Measurements from ENCODE around the gene ALPI. TPM values are rescaled to one million over a fixed set of nuclear protein-coding genes. Genes with fewer than 3 reads are reported as not detected.
"Not testable (repeated sequence)": the region's sequence is repeated elsewhere in the genome, so short reads cannot be mapped to it uniquely, and the experiment has no call there.

Gene ALPI
- total and polyA plus RNA-seq, 10 of the 15 experiments (the other 5 are each of a cell fraction or from before 2014, with no cell fraction given) = not detected

- H3K9ac ChIP-seq (ENCODE audit: control insufficient read depth, insufficient read depth, low read length); H3K4me1 ChIP-seq (ENCODE audit: control insufficient read depth, insufficient read depth, low read length); RAD21 ChIA-PET (ENCODE audit: unreplicated experiment); BruUV-seq (replicated peaks); H3K4me2 ChIP-seq (ENCODE audit: control insufficient read depth, insufficient read depth); H3K27ac ChIP-seq (ENCODE audit: control insufficient read depth, insufficient read depth); H3K79me2 ChIP-seq (ENCODE audit: control insufficient read depth, insufficient read depth, low read length); H2AFZ ChIP-seq (ENCODE audit: control insufficient read depth, low read depth, low read length); H4K20me1 ChIP-seq (ENCODE audit: control insufficient read depth, insufficient read depth); H3K27me3 ChIP-seq (replicated peaks in 1 of 2; ENCODE audit: control insufficient read depth in 2 of 2, insufficient read depth in 2 of 2, low read length in 1 of 2); POLR2A ChIA-PET; H3K4me3 ChIP-seq; H3K9me3 ChIP-seq (replicated peaks; ENCODE audit: control insufficient read depth, insufficient read depth, low read length); DNase-seq (ENCODE audit: low read depth, low spot score); SMC1A ChIA-PET (ENCODE audit: uncharacterized antibody, unreplicated experiment); in situ Hi-C loops (cut with MboI); H3K36me3 ChIP-seq (ENCODE audit: control insufficient read depth in 2 of 2, insufficient read depth in 2 of 2, low read length in 1 of 2): not testable (repeated sequence)
- ATAC-seq (peak; percentile 92), FAIRE-seq (peak; percentile 87)
- intact Hi-C loops (cut with micrococcal nuclease; ENCODE audit: unreplicated experiment) = loop anchor here (1.0 to 5.0 kb wide), 4 partner anchors 107 to 588 kb away; partner anchors contain the start of gene NPPC
- TF ChIP-seq RAD21 (IDR thresholded peaks at IDR 0.05; ENCODE audit: insufficient read depth, low read depth, low read length) (peak; percentile 89), SMC3 (IDR thresholded peaks at IDR 0.05; ENCODE audit: borderline replicate concordance, low read length) (peak; percentile 63), LARP7 (IDR thresholded peaks at IDR 0.05) (0 out of 2 replicates have a peak, but pooled peaks have one; percentile 38), POU2F2 (IDR thresholded peaks at IDR 0.05; ENCODE audit: borderline replicate concordance, low read depth, low read length) (peak; percentile 37; the same call in 1 of the 3 replicates), SMARCA5 (IDR thresholded peaks at IDR 0.05) (peak; percentile 33; the same call in 1 of the 2 replicates), CTCF (IDR thresholded peaks at IDR 0.05 in 2 of 3, conservative IDR thresholded peaks at IDR 0.05 in 1 of 3; ENCODE audit: control insufficient read depth in 2 of 3, extremely low read depth in 1 of 3, insufficient read depth in 1 of 3, low read depth in 3 of 3, low read length in 3 of 3) (peak; percentile 80 to 91 (median 86))
- CTCF ChIA-PET = interaction anchor here (1.0 to 1.2 kb wide), 4 partner anchors 28 to 143 kb away, joined by 3 to 4 read pairs (median 3); no protein-coding TSS in a partner anchor
- 9% methylated on average over 12 of the region's 16 CpGs for WGBS (ENCODE audit: insufficient coverage, insufficient replicate concordance, low lambda C conversion rate, missing lambda C conversion rate)
Observed at GRCh38 chr2:232440220-232441018, 15.5 kb upstream of the ALPI start.
